Stimulated activated CD8-positive, alpha-beta memory T cell treated with anti-CD3 and anti-CD28 coated beads, Interleukin-7, amount 100 ng/mL, for 4 hours (primary cell): ENCODE data around the gene KAT2A.

ENCODE experiments used
- DNase-seq, 2 donors: peaks; one replicate each; pipeline ENCODE4 v3.0.0-alpha.2; 2020; ENCODE audit warnings: low read depth in 2 of 2

Gene KAT2A

GRCh38 chr17:42094375-42095069 is 26.6 kb downstream of the KAT2A start:
- DNase-seq: no peak

GRCh38 chr17:42092939-42093338 is 28.2 kb downstream of the KAT2A start:
- DNase-seq: no peak

GRCh38 chr17:42090964-42091790 is 30.0 kb downstream of the KAT2A start:
- DNase-seq: no peak

GRCh38 chr17:42088736-42089135 is 32.4 kb downstream of the KAT2A start:
- DNase-seq: no peak

GRCh38 chr17:42087736-42088705 is 33.1 kb downstream of the KAT2A start:
- DNase-seq: no peak

GRCh38 chr17:42087042-42087701 is 34.0 kb downstream of the KAT2A start:
- no peak for DNase-seq

- no peak for DNase-seq
Observed at GRCh38 chr17:42081516-42082129, 39.5 kb downstream of the KAT2A start.

- no peak for DNase-seq
Observed at GRCh38 chr17:42079541-42079940, 41.6 kb downstream of the KAT2A start.

GRCh38 chr17:42078396-42079043 is 42.6 kb downstream of the KAT2A start:
- no peak for DNase-seq

GRCh38 chr17:42077755-42078154 is 43.4 kb downstream of the KAT2A start:
- DNase-seq: no peak

GRCh38 chr17:42076797-42077559 is 44.2 kb downstream of the KAT2A start:
- no peak for DNase-seq

GRCh38 chr17:42075789-42076188 is 45.4 kb downstream of the KAT2A start:
- no peak for DNase-seq

- no peak for DNase-seq
Observed at GRCh38 chr17:42072323-42073187, 48.6 kb downstream of the KAT2A start.

GRCh38 chr17:42071810-42072209 is 49.4 kb downstream of the KAT2A start:
- DNase-seq: no peak

GRCh38 chr17:42068979-42069378 is 52.2 kb downstream of the KAT2A start:
- DNase-seq: no peak

- peak; percentile 32 to 34 for DNase-seq
Observed at GRCh38 chr17:42067371-42068091, 53.6 kb downstream of the KAT2A start.

GRCh38 chr17:42065201-42065600 is 56.0 kb downstream of the KAT2A start:
- DNase-seq: no peak
